GM19463 (cell line): ENCODE measurements around the gene ATP6V1G2.
"Not testable (repeated sequence)": the region's sequence is repeated elsewhere in the genome, so short reads cannot be mapped to it uniquely, and the experiment has no call there.

Experiments used
- ATAC-seq: cut with Tn5 transposase; IDR thresholded peaks from one replicate; pipeline ENCODE4 v1.9.1; 2021; ENCODE audit warnings: mild to moderate bottlenecking, moderate library complexity; ENCODE audit not compliant: unreplicated experiment

Gene ATP6V1G2

DNA sequence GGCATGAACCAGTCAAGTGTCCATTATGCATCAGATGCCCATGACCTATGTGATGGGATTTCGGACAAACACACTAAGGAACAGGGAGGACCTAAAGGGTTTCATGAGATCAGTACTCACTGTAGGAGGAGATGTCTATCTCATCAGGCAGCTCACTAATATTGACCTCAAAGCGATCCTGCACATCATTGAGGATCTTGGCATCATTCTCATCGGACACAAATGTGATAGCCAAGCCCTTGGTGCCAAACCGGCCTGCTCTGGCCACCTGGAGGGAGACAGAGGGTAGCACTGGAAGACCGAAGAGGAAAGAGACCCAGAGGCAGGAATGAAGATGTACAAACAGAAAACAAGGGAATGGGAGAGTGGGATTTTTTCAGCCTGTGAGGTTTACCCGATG lies 15.7 kb downstream of the ATP6V1G2 start:
- no peak for ATAC-seq

DNA sequence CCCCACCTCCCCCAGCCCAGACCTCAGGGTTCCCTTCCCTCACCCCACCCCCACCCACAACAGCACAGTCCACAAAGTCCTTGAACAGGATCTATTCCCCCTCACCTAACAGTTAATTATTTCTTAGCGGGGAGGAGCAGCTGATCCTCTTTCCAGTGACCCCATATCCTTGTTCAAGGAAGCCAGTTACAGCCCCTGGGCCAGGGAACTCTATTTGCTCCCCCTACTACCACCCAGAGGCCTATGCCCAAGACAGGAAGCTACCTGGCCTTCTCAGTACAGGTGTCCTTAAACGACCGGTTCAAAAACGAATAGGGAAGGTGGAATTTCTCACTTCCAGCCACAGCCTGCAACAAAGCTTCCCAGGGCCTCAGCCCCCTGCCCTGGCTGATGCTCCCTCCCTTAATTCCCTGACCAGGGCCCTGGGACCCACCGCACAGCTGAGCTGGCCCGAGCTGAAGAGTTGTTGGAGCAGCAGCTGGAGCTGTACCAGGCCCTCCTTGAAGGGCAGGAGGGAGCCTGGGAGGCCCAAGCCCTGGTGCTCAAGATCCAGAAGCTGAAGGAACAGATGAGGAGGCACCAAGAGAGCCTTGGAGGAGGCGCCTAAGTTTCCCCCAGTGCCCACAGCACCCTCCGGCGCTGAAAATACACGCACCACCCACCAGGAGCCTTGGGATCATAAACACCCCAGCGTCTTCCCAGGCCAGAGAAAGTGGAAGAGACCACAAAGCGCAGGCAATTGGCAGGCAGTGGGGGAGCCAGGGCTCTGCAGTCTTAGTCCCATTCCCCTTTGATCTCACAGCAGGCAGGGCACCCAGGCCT lies 16.9 kb downstream of the ATP6V1G2 start:
- no peak for ATAC-seq

GRCh38 chr6:31528821-31529328 lies 17.5 kb downstream of the ATP6V1G2 start, which contains the start of gene MCCD1:
Gene MCCD1 (plus strand): TSS chr6:31528962. CDS start chr6:31529015, 53 bp downstream.
- no peak for ATAC-seq

DNA sequence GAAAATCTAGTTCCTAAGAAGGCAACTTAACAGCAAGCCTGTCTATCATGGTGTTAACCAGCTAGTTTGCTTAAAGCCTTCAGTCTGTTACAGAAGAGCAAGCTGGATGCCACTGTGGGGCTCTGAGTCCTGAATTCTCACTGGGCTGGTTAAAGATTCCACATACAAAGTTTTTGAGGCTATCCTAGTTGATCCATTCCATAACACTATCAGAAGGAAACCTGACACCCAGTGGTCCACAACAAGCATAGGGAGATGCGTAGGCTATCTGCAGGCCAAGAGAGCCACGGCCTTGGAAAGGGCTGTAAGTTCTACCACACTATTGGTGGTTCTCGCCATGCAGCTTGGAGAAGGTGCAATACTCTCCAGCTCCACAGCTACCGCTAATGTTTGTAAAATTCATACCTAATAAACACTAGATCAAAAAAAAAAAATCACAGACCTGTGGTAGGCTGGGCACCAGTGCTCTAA lies 18.1 kb downstream of the ATP6V1G2 start:
- no peak for ATAC-seq

DNA sequence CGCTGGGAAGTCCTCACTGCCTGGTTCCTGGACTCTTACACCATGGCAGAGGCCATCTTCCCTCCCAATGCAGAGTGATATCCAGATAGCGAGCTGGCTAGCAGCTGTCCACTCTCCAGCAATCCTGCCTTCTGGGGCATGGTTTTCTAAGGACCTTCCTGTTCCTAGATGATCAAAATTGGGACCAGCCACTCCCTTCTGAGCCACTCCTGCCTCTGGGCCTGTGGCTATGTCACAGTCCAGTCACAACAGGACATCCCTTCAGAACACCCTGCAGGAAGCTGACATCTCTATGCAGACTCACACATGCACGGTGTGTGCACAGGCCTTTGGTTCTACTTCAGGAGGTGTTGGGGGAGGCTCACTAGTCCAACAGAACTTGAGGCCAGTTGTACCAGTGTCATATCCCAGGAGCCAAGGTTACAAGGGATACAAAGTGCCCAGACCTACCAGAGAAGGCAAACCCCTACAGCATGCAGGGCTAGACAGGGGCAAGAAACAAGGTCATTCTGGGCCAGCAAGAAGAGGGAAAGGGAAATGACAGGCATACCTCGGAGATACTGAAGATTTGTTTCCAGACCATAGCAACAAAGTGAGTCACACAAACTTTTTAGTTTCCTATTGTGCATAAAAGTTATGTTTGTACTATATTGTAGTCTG lies 20.3 kb downstream of the ATP6V1G2 start:
- no peak for ATAC-seq

DNA sequence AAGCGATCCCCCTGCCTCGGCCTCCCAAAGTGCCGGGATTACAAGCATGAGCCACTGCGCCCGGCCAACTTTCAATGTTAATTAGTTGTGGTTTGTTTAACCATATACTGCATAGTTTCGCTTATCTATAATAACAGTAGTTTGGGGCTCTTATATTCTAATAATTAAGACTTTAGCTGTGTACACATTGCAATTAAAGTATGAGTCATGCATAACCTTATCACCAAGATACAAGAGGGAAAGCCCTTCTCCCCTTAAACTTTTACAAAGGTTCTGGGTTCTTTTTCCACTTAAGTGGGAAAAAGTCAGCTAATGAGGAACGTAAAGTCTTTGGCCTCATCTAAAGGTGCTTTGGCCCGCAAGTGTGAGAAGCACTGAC lies 20.9 kb downstream of the ATP6V1G2 start:
- ATAC-seq: no peak

DNA sequence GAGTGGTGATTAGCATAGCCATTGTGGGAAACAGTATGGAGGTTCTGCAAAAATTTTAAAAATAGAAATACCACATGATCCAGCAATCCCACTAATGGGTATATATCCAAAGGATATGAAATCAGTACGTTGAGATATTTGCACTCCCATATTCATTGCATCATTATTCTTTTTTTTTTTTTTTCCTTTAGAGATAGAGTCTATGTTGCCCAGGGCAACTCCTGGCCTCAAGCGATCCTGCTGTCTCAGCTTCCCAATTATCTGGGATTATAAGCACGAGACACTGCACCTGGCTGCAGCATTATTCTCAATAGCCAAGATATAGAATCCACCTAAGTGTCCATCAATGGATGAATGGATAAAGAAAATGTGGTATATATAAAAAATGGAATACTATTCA lies 24.6 kb downstream of the ATP6V1G2 start:
- no peak for ATAC-seq

GRCh38 chr6:31513456-31514165 lies 32.8 kb downstream of the ATP6V1G2 start:
- no peak for ATAC-seq

DNA sequence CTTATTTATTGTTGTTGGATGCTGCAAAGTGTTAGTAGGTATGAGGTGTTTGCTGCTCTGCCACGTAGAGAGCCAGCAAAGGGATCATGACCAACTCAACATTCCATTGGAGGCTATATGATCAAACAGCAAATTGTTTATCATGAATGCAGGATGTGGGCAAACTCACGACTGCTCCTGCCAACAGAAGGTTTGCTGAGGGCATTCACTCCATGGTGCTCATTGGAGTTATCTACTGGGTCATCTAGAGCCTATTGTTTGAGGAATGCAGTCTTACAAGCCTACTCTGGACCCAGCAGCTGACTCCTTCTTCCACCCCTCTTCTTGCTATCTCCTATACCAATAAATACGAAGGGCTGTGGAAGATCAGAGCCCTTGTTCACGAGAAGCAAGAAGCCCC lies 36.4 kb downstream of the ATP6V1G2 start:
- ATAC-seq: no peak

- not testable (repeated sequence) for ATAC-seq
Measured at GRCh38 chr6:31509036-31509435, 37.4 kb downstream of the ATP6V1G2 start.

DNA sequence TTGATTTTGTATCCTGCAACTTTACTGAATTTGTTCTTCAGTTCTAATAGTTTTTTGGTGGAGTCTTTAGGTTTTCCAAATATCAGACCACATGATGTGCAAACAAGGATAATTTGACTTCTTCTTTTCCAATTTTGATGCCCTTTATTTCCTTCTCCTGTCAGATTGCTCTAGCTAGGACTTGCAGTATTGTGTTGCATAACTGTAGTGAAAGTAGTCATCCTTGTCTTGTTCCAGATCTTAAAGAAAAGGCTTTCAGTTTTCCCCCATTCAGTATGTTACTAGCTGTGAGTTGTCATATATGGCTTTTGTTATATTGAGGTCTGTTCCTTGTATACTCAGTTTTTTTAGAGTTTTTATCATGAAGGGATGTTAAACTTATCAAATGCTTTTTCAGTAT lies 43.8 kb downstream of the ATP6V1G2 start:
- ATAC-seq: no peak

- ATAC-seq: not testable (repeated sequence)
Measured at GRCh38 chr6:31499648-31500047, 46.8 kb downstream of the ATP6V1G2 start.

DNA sequence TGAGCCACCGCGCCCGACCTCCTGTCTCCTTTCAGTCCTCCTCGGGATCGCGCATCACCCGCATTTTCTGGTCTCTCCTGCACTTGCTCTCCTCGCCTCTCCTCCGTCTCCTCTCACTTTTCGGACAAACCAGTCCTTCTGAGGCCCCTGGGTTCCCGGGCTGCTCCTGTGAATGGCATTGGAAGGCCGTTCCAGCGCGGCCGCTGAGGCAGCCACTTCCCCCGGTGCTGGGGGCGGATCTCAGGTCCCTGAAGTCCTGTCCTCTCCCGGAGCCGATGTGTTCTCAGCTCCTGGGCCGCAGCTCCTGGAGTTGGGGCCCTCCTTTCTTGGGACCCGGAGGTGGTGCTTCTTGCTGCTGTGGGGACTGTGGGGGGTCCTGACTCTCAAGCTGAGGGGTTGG lies 47.7 kb downstream of the ATP6V1G2 start:
- no peak for ATAC-seq

GRCh38 chr6:31497531-31498476 lies 48.6 kb downstream of the ATP6V1G2 start, which contains the start of gene MICB:
Gene MICB (plus strand): TSS chr6:31498145. CDS start chr6:31498194, 49 bp downstream.
- ATAC-seq: peak; percentile 59

DNA sequence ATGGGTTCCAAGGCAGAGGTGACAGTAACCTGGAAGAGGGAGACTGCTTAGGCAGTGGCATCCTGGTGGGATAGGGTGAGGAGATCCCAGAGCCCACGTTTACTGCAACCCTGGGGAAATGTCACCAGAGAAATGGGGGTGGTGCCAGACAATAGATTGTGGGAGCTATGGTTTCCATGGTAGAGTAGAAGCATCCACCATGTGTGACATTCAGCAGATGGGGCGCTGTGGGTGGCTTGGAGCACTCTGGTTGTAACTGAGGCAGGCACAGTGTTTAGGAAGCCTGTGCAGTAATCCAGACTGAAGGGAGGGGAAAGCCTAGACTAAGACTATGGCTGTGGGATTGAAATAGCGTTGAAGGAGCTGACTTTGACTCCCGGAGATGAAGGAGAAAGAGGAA lies 49.6 kb downstream of the ATP6V1G2 start:
- not testable (repeated sequence) for ATAC-seq

DNA sequence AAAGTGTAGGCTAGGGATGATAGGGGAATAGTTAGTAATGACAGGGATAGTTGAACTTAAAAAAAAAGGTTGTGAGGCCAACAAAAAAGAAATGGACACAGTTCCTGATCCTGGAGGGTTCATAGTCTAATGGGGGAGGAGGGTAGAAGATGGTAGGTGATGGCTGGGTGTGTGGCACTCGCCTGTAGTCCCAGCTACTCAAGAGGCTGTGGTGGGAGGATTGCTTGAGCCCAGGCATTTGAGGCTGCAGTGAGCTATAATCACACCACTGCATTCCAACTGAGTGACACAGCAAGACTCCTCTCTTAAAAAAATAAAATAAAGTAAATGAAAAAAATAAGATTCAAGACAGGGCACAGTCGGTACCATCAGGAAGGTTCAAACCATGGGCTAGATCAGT lies 50.8 kb downstream of the ATP6V1G2 start:
- ATAC-seq: no peak
